ENCODE data around the gene ATXN3L.

- TF ChIP-seq CTCF (IDR thresholded peaks at IDR 0.05; ENCODE audit: low read depth, low read length, missing input control) (no peak), ZBTB33 (IDR thresholded peaks at IDR 0.05) (no peak), GABPA (IDR thresholded peaks at IDR 0.05 in 1 of 2, conservative IDR thresholded peaks at IDR 0.05 in 1 of 2) (no peak), YY1 (IDR thresholded peaks at IDR 0.05) (no peak), HNF4G (IDR thresholded peaks at IDR 0.05) (no peak), JUND (IDR thresholded peaks at IDR 0.05) (no peak), SP1 (IDR thresholded peaks at IDR 0.05) (no peak)
These were observed 14.7 kb downstream of the ATXN3L start for GRCh38 chrX:13305108-13305507.

Measured in liver (tissue), 3 donors.